ENCODE data around the gene GPN2.

DNA sequence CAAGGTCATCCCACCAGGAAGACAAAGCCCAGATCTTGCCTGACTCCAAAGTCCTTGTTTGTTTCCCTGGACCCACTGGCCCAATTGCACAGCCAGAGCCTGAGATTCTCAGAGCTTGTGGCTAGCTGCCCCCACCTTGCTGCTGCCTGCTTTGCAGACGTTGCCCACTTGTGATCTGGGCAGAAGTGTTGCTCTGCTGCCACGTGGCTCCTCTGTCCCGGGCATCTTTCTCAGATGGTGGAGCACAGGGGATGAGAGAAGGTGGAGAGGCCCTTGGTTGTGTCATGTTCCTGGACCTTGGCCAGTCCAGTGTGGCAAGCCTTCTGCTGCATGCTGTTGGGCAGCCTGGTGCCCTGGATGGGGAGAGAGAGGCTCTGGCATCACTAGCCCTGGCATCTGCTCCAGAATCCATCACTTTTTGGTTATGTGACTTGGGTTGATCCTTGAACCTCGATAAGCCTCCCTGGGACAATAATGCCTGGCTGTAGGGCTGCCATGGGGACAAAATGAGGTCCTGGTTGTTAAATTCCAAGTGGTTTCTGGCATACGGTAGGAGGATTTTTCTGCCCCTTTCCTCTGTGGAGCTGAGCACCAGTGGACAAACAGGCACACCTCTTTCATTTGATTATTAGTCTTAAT is 25.2 kb upstream of the GPN2 start:
- TF ChIP-seq POLR2AphosphoS5 (IDR thresholded peaks at IDR 0.05; ENCODE audit: low read depth, low read length): no peak
- TF ChIP-seq POLR2A (IDR thresholded peaks at IDR 0.05; ENCODE audit: low read depth, low read length): no peak
- TF ChIP-seq PAX5 (IDR thresholded peaks at IDR 0.05; ENCODE audit: insufficient read depth, low read length, severe bottlenecking): no peak
- no peak for TF ChIP-seq TAF1 (IDR thresholded peaks at IDR 0.05; ENCODE audit: low read depth, low read length)
- TF ChIP-seq SPI1 (IDR thresholded peaks at IDR 0.05; ENCODE audit: low read depth, low read length): no peak

Measured in GM12891 (cell line).